Lower leg skin (tissue), 3 donors: Measurements from ENCODE around the gene KMT2C.
"Not testable (repeated sequence)": the region's sequence is repeated elsewhere in the genome, so short reads cannot be mapped to it uniquely, and the experiment has no call there.

Source experiments
- POLR2A ChIP-seq, 2 donors: fragments of 450-650 bp; IDR thresholded peaks; one replicate each; pipeline ENCODE4 v1.6.1; 2016 to 2017; ENCODE audit warnings: antibody characterized with exemption in 2 of 2, mild to moderate bottlenecking in 1 of 2, moderate library complexity in 1 of 2
- TF ChIP-seq, protein P1 (sequence below), 3 donors: fragments of 450-650 bp; IDR thresholded peaks; one replicate each; pipeline ENCODE4 v1.5.1; 2016; ENCODE audit warnings: antibody characterized with exemption in 3 of 3, mild to moderate bottlenecking in 3 of 3, moderate library complexity in 2 of 3

DNA sequence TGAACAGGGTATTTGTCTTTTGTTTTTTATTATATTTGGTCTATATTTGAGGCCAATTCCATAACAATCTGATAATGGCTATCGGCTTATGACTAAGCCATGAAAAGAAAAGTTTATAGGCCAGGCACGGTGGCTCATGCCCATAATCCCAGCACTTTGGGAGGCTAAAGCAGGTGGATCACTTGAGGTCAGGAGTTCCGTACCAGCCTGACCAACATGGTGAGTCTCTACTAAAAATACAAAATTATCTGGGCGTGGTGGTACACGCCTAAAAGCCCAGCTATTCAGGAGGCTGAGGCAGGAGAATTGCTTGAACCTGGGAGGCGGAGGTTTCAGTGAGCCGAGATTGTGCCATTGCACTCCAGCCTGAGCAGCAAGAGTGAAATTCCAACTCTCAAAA lies 227.0 kb downstream of the KMT2C start:
- TF ChIP-seq, protein P1, sequence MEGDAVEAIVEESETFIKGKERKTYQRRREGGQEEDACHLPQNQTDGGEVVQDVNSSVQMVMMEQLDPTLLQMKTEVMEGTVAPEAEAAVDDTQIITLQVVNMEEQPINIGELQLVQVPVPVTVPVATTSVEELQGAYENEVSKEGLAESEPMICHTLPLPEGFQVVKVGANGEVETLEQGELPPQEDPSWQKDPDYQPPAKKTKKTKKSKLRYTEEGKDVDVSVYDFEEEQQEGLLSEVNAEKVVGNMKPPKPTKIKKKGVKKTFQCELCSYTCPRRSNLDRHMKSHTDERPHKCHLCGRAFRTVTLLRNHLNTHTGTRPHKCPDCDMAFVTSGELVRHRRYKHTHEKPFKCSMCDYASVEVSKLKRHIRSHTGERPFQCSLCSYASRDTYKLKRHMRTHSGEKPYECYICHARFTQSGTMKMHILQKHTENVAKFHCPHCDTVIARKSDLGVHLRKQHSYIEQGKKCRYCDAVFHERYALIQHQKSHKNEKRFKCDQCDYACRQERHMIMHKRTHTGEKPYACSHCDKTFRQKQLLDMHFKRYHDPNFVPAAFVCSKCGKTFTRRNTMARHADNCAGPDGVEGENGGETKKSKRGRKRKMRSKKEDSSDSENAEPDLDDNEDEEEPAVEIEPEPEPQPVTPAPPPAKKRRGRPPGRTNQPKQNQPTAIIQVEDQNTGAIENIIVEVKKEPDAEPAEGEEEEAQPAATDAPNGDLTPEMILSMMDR (IDR thresholded peaks at IDR 0.05), result not testable (repeated sequence)
- TF ChIP-seq POLR2A (IDR thresholded peaks at IDR 0.05), result not testable (repeated sequence)
